HepG2 (cell line): ENCODE measurements around the gene TMEM253. TPM values are rescaled to one million over a fixed set of nuclear protein-coding genes. Genes with fewer than 3 reads are reported as not detected.

Experiments used
- AGO1 ChIP-seq: fragments of 200-400 bp; formaldehyde crosslinking; IDR thresholded peaks from 2 replicates; pipeline ENCODE4 v1.6.1; 2017; ENCODE audit warnings: mild to moderate bottlenecking, low read depth, low read length, moderate library complexity; ENCODE audit not compliant: poor library complexity, severe bottlenecking
- GMEB1 ChIP-seq: sonication (generic); formaldehyde crosslinking; IDR thresholded peaks from 2 replicates; pipeline ENCODE4 v1.5.1; 2020; ENCODE audit warnings: missing genetic modification reagents, mild to moderate bottlenecking, borderline replicate concordance
- HES4 ChIP-seq: sonication (generic); formaldehyde crosslinking; IDR thresholded peaks from 2 replicates; pipeline ENCODE4 v1.9.0; 2021; ENCODE audit warnings: mild to moderate bottlenecking, missing genetic modification reagents, borderline replicate concordance
- HMG20A ChIP-seq: IDR thresholded peaks from 2 replicates; pipeline ENCODE4 v1.6.1; 2016; ENCODE audit warnings: borderline replicate concordance
- KLF12 ChIP-seq: sonication (generic); formaldehyde crosslinking; IDR thresholded peaks from 2 replicates; pipeline ENCODE4 v1.4.0; 2020; ENCODE audit warnings: missing genetic modification reagents, borderline replicate concordance
- MAZ ChIP-seq, 2 experiments: sonication (generic) in 1 of 2; formaldehyde crosslinking in 1 of 2; IDR thresholded peaks; 2 replicates each; pipeline versions ENCODE4 v1.5.0 to v1.6.1; 2012 to 2020; ENCODE audit warnings: low read depth in 2 of 2, mild to moderate bottlenecking in 2 of 2, borderline replicate concordance in 1 of 2, improper control_type of control experiment in 1 of 2, low read length in 1 of 2, missing genetic modification reagents in 1 of 2, moderate library complexity in 1 of 2
- ZNF121 ChIP-seq: sonication (generic); formaldehyde crosslinking; IDR thresholded peaks from 2 replicates; pipeline ENCODE4 v1.5.0; 2020; ENCODE audit warnings: mild to moderate bottlenecking, missing genetic modification reagents
- ZNF280B ChIP-seq: sonication (generic); formaldehyde crosslinking; IDR thresholded peaks from 2 replicates; pipeline ENCODE4 v1.5.0; 2020; ENCODE audit warnings: missing genetic modification reagents, mild to moderate bottlenecking, borderline replicate concordance
- ZNF441 ChIP-seq: sonication (generic); formaldehyde crosslinking; IDR thresholded peaks from 2 replicates; pipeline ENCODE4 v1.7.0; 2021; ENCODE audit warnings: missing genetic modification reagents, borderline replicate concordance
- ZNF558 ChIP-seq: sonication (generic); formaldehyde crosslinking; IDR thresholded peaks from 2 replicates; pipeline ENCODE4 v1.9.0; 2022; ENCODE audit warnings: mild to moderate bottlenecking, missing genetic modification reagents, borderline replicate concordance
- ZNF577 ChIP-seq: sonication (generic); formaldehyde crosslinking; IDR thresholded peaks from 2 replicates; pipeline ENCODE4 v1.4.0; 2020; ENCODE audit warnings: mild to moderate bottlenecking, low read depth, missing genetic modification reagents, borderline replicate concordance
- ZNF7 ChIP-seq: IDR thresholded peaks from 2 replicates; pipeline ENCODE4 v1.6.1; 2016; ENCODE audit warnings: missing biosample characterization, missing genetic modification reagents
- ZNF792 ChIP-seq: IDR thresholded peaks from 2 replicates; pipeline ENCODE4 v1.6.1; 2016
- polyA plus RNA-seq, 8 experiments: library from polyadenylated mRNA; depleted of rRNA in 3 of 8; stranded (reverse) in 7 of 8; unstranded in 1 of 8; fragments of >200 nt; fragmentation: Illumina TruSeq in 4 of 8; extraction: Trizol in 4 of 8; gene quantifications; 2 replicates each; pipeline versions ENCODE4 v1.2.1 to v1.2.3, GENCODE V29; 2011 to 2016; ENCODE audit warnings: low read depth in 4 of 8, missing spikeins in 1 of 8, mixed read lengths in 1 of 8; ENCODE audit not compliant: insufficient read depth in 1 of 8
- total RNA-seq, 5 experiments: library from RNA; depleted of rRNA; stranded (reverse); fragments of >200 nt; fragmentation: Illumina TruSeq; extraction: Trizol; gene quantifications; 2 replicates each; pipeline ENCODE4 v1.2.3, GENCODE V29; 2016; ENCODE audit warnings: low read depth in 1 of 5
- TF ChIP-seq, protein P1 (sequence below): sonication (generic); formaldehyde crosslinking; IDR thresholded peaks from 2 replicates; pipeline ENCODE4 v1.8.1; 2023; ENCODE audit warnings: mild to moderate bottlenecking, inconsistent platforms, moderate library complexity, missing genetic modification reagents, borderline replicate concordance
- TF ChIP-seq, protein P2 (sequence below): sonication (generic); formaldehyde crosslinking; IDR thresholded peaks from 2 replicates; pipeline ENCODE4 v1.4.0; 2020; ENCODE audit warnings: missing genetic modification reagents, borderline replicate concordance

The TMEM253 gene
- total and polyA plus RNA-seq, 2 of the 13 experiments (the other 11 are each of a cell fraction or from before 2014, with no cell fraction given) = 0.29 to 0.45 TPM

DNA sequence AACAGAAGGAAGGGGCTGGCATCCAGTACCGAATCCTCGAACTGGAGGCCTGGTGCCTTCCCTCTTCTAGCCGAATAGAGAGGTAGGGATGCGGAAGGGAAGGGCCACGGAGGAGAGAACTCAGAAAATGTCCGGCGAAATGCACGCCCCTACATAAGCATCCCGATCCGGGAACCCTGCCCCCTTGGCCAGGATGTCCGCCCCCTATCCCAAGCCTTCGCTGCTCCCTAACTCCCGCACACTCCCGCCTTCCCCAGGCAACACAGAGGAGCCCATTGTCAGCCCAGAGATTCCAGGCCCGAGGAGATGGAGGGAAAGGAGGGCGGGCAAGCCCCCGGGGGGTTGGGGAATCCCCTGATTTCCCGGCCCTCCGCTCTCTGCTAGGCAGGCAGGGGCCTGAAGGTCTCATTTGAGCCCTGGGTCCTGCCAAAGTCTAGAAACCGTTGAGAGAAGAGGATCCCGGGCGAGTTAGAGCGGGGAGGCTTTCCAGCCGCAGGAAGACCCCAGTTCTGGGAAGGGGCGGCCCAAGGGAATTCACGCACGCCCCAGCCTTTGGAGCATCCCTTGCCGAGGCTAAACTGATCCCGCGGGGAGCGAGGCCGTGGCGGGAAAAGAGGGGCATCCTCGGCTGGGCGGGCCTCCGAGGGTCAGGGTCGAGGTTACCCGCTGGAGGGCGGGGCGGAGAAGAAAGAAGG is 31.3 kb upstream of the TMEM253 start (continued):
- TF ChIP-seq HES4 (CRISPR knock-in tag) = no peak; the same call in 1 of the 2 replicates
- TF ChIP-seq GMEB1 (CRISPR knock-in tag) = 0 out of 2 replicates have a peak, but pooled peaks have one; percentile 51
- TF ChIP-seq MAZ (IDR thresholded peaks at IDR 0.05; ENCODE audit: borderline replicate concordance, low read depth, low read length) = no peak
- TF ChIP-seq MAZ (CRISPR knock-in tag; IDR thresholded peaks at IDR 0.05; ENCODE audit: low read depth) = 0 out of 2 replicates have a peak, but pooled peaks have one; percentile 33
- TF ChIP-seq HMG20A (CRISPR knock-in tag) = no peak
- no peak; the same call in none of the 2 replicates for TF ChIP-seq KLF12 (CRISPR knock-in tag)
- TF ChIP-seq ZNF441 (CRISPR knock-in tag) = no peak
- TF ChIP-seq, protein P1, sequence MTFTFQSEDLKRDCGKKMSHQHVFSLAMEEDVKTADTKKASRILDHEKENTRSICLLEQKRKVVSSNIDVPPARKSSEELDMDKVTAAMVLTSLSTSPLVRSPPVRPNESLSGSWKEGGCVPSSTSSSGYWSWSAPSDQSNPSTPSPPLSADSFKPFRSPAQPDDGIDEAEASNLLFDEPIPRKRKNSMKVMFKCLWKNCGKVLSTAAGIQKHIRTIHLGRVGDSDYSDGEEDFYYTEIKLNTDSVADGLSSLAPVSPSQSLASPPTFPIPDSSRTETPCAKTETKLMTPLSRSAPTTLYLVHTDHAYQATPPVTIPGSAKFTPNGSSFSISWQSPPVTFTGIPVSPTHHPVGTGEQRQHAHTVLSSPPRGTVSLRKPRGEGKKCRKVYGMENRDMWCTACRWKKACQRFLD (CRISPR knock-in tag) = no peak
- TF ChIP-seq, protein P2, sequence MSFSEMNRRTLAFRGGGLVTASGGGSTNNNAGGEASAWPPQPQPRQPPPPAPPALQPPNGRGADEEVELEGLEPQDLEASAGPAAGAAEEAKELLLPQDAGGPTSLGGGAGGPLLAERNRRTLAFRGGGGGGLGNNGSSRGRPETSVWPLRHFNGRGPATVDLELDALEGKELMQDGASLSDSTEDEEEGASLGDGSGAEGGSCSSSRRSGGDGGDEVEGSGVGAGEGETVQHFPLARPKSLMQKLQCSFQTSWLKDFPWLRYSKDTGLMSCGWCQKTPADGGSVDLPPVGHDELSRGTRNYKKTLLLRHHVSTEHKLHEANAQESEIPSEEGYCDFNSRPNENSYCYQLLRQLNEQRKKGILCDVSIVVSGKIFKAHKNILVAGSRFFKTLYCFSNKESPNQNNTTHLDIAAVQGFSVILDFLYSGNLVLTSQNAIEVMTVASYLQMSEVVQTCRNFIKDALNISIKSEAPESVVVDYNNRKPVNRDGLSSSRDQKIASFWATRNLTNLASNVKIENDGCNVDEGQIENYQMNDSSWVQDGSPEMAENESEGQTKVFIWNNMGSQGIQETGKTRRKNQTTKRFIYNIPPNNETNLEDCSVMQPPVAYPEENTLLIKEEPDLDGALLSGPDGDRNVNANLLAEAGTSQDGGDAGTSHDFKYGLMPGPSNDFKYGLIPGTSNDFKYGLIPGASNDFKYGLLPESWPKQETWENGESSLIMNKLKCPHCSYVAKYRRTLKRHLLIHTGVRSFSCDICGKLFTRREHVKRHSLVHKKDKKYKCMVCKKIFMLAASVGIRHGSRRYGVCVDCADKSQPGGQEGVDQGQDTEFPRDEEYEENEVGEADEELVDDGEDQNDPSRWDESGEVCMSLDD (CRISPR knock-in tag) = no peak
- TF ChIP-seq ZNF558 (CRISPR knock-in tag) = 0 out of 2 replicates have a peak, but pooled peaks have one; percentile 30
- no peak for TF ChIP-seq ZNF577 (CRISPR knock-in tag)
- TF ChIP-seq ZNF121 (CRISPR knock-in tag) = no peak
- TF ChIP-seq ZNF792 (CRISPR knock-in tag) = 0 out of 2 replicates have a peak, but pooled peaks have one; percentile 18
- peak; percentile 47; the same call in 1 of the 2 replicates for TF ChIP-seq ZNF280B (CRISPR knock-in tag)
- no peak for TF ChIP-seq ZNF7 (CRISPR knock-in tag)
- TF ChIP-seq AGO1 = peak; percentile 24
